ENCODE measurements around the gene RPTOR.
"Not testable (repeated sequence)": the region's sequence is repeated elsewhere in the genome, so short reads cannot be mapped to it uniquely, and the experiment has no call there.

Gene RPTOR, protein sequence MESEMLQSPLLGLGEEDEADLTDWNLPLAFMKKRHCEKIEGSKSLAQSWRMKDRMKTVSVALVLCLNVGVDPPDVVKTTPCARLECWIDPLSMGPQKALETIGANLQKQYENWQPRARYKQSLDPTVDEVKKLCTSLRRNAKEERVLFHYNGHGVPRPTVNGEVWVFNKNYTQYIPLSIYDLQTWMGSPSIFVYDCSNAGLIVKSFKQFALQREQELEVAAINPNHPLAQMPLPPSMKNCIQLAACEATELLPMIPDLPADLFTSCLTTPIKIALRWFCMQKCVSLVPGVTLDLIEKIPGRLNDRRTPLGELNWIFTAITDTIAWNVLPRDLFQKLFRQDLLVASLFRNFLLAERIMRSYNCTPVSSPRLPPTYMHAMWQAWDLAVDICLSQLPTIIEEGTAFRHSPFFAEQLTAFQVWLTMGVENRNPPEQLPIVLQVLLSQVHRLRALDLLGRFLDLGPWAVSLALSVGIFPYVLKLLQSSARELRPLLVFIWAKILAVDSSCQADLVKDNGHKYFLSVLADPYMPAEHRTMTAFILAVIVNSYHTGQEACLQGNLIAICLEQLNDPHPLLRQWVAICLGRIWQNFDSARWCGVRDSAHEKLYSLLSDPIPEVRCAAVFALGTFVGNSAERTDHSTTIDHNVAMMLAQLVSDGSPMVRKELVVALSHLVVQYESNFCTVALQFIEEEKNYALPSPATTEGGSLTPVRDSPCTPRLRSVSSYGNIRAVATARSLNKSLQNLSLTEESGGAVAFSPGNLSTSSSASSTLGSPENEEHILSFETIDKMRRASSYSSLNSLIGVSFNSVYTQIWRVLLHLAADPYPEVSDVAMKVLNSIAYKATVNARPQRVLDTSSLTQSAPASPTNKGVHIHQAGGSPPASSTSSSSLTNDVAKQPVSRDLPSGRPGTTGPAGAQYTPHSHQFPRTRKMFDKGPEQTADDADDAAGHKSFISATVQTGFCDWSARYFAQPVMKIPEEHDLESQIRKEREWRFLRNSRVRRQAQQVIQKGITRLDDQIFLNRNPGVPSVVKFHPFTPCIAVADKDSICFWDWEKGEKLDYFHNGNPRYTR (N-terminal part only)

DNA sequence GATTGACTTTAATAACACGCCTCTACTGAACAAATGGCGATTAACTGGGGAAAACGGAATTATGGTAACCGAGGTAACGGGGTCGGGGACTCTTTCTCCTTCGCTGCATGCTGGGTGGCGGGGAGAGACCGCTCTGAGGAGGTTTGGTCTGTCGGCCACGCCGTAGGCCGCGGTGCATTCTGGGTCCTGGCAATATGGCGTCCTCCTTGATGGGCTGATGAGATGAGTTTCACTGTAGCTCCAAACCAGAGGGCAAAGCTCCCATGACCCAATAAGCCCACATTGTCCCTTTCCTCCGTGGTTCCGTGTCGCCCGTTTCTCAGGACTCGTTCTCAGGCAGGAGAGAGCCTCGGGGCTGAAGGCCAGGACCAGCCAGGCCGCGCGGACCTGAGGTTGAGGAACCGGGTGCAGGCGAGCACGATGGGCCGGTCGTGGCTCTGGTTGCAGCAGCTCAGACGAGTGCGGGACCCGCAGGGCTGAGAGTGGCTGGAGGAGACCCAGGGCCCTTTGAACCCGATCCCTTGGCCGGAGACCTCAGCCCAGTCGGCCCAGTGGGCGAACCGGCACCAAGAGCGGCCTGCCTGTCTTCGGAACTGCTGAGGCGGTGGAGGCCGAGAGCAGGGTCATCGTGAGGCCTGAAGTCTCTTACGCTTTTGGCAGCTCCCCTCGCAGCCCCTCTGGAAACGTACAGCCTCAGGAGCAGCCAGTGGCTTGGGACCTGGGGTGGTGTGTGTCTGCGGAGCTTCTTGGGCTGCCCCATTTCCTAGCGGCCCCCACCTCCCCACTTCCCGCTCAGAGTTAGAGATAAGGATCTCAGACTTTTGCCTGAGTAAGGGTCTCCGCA lies at the start of gene RPTOR:
Gene RPTOR (plus strand): TSS at position 184 of the 844 bp plus-strand sequence. CDS start 792 bp downstream, outside the sequence.
- peak; percentile 80 to 84 (median 81) for DNase-seq (ENCODE audit: low read depth in 3 of 3)

DNA sequence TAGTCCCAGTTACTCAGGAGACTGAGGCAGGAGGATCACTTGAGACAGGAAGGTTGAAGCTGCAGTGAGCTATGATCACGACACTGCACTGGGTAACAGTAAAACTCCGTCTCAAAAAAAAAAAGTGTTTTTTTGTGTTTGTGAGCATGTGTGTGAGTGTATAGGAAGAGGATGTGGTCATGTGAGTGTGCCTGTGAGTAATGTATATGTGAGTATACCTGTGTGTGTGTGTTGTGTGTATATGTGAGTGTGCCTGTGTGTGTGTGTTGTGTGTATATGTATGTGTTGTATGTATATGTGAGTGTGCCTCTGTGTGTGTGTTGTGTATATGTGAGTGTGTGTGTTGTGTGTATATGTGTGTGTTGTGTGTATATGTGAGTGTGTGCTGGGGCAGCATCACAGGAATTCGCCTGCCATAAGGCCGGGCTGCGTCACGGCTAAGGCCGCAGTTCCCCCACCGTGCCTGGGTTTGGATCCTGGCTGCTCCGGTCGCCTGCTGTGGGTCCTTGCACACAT lies 46.9 kb upstream of the RPTOR start:
- DNase-seq (ENCODE audit: low read depth in 3 of 3), result no peak

DNA sequence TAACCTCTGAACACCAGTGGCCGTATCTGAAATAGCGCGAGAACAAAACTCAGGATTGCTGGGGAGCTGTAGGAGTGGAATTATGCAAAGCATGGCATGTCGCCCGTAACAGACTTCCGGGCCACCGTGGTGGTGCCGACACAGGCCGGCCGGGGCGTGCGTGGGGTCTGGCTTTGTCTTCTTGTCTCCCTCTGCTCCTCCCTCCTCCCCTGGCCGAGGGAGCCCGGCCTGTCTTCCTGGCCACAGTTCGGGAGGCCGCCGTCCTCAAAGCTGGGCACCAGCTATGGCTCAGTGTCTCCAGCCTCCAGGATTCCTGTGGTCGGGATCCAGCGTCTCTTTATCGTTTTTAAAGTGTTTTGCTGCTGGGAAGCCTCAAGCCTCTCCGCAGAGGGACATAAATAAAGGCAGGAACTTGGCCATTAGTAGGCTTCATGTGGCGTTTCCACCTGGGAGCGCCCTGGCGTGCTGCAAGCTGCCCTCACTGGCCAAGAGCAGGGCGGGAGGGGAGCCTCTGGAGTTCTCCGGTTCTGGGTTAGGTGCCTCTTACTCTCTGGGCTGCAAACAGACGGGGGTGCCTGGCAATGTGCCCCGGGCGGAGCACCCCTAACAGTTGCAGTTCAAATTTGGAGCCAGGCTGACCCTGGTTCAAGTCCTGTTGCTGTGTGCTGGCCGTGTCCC lies 46.3 kb upstream of the RPTOR start:
- no peak for DNase-seq (ENCODE audit: low read depth in 3 of 3)

DNA sequence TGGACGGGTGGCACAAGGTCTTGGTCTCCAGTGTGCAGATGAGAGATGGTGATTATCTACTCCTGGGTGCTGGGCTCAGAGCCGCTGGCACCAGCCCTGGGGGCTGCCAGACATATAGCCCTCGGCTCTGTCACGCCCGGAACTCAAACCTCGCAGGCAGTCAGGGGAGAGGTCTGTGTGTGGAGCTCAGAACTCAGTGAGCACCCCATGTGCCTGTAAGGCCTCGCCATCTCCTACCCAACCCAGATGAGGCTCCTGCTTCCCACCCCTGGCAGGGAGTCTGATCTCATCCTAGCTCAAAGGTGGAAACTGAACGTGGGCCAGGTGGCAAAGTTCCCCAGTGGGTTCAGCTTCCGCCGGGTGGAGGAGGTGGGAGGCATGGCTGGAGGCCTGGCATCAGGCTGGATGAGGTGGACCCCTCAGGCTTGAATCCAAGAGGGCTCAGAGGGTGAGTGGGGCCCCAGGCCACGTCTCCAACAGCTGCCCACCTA lies 45.7 kb upstream of the RPTOR start:
- no peak for DNase-seq (ENCODE audit: low read depth in 3 of 3)

DNA sequence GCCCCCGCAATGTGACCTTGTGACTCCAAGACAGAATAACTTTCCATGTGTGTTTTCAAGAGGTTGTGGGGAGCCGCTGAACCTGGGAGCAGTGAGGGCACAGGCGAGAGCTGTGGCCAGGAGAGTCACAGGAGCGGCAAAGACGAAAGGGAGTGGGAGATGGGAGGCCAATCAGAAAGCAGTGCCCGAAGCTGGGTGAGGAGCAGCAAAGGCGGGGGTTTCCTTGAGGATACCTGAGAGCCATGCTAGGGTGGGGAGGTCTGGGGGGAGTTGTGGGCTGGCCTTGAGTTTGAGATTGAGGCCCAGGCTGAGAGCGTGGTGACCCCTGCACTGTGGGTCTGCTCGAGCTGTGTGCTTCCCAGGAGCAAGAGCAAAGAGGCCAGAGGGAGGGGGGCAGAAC lies 45.1 kb upstream of the RPTOR start:
- no peak for DNase-seq (ENCODE audit: low read depth in 3 of 3)

DNA sequence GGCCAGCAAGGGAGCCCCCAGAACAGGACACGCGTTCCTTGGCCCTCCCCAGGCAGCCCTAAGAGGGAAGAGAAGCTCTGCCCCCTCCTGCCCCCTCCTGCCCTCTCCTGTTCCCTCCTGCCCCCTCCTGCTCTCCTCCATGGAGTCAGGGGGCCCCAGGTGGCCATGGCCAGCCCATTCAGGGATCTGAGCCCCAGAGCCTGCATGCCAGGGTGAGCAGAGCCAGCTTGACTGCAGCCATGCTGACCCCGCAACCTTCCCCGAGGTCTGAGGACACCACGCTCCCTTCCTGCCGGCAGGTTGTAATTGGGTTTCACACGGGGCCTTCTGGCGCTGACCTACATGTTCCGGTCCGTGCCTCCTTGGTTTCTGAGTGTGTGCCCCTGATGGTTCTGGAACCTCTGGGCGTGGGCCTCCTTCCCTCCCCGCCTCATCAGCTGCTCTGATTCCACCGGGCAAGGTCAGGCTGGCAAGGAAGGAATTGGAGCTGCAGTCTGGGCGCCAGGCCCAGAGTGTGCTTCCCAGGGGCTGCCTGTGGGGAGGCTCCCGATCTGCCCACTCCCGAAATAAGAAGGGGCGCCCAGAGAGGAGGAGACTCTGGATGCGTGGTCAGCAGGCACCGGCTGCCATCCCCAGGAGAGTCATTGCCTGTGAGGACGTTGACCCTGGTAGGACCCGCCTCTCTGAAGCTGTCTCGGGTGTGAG lies 44.5 kb upstream of the RPTOR start:
- no peak for DNase-seq (ENCODE audit: low read depth in 3 of 3)

DNA sequence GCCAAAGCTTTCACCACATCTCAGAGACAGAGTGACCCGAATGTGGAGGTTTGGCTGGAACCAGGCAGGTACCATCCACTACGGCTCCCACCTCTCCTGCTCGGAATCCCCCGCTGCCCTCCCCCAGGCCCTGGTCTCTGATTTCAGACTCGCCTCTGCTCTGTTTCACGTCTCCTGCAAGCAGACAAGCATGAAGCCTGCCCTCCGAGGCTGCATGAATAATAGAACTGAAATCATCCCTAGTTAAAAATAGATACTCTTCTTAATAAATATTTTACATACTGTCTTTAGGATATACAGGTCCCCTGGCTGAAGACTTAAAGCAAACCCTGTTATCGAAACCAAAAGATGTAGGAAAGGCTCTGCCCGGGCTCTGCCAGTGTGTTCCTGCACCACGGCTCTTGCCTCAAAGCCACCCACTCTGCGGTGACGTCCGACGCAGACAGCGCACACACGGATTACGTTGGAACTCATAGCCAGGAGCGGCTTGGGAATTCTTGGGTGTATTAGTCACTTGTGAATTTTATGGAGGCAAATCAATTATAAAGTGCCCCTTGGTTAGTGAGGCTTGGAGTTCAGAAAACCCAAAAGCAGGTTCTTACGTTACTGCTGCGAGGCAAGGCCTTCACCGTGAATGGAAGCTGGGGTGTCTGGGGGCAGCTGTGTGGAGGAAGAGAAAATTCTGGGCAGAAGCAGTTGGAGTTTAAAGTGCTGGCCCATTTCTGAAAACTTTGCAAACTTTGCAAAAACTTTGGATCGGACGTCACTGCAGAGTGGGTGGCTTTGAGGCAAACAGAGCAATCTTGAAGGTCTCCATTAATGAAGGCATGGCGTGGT lies 42.7 kb upstream of the RPTOR start:
- no peak for DNase-seq (ENCODE audit: low read depth in 3 of 3)

DNA sequence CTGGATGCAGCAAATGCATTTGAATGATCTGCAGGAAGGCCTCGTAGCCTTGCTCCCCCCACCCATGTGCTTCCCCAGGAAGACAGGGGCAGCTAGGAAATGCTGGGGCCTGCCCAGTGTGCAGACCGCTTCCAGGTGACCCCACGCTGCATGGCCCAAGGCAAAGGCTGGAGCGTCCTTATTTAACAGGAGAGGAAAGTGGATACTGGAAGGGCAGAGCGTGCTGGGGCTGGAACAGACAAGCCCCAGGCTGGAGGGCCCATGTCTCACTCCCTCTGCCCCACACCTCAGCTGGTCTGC lies 42.1 kb upstream of the RPTOR start:
- no peak for DNase-seq (ENCODE audit: low read depth in 3 of 3)

DNA sequence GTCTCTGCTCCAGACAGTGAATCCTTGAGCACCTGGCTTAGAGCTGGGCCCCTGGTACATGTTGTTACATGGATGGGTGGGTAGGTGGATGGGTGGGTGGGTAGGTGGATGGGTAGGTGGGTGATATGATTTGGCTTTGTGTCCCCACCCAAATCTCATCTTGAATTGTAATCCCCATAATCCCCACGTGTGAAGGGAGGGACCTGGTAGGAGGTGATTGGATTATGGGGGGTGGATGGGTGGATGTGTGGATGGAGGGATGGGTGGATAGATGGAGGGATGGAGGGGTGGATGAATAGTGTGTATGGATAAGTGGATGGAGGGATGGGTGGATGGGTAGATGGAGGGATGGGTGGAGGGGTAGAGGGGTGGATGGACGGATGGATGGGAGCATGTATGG lies 41.6 kb upstream of the RPTOR start:
- DNase-seq (ENCODE audit: low read depth in 3 of 3), result no peak

DNA sequence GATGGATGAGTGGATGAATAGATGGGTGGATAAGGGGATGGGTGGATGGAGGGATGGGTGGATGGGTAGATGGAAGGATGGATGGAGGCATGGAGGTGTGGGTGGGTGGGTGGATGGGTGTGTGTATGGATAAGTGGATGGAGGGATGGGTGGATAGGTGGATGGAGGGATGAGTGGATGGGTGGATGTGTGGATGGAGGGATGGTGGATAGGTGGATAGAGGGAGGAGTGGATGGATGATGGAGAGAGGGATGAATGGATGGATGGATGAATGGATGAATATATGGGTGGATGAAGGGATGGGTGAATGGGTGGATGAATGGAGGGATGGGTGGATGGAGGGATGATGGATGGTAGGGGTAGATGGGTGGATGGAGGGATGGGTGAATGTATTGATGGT lies 40.7 kb upstream of the RPTOR start:
- no peak for DNase-seq (ENCODE audit: low read depth in 3 of 3)

DNA sequence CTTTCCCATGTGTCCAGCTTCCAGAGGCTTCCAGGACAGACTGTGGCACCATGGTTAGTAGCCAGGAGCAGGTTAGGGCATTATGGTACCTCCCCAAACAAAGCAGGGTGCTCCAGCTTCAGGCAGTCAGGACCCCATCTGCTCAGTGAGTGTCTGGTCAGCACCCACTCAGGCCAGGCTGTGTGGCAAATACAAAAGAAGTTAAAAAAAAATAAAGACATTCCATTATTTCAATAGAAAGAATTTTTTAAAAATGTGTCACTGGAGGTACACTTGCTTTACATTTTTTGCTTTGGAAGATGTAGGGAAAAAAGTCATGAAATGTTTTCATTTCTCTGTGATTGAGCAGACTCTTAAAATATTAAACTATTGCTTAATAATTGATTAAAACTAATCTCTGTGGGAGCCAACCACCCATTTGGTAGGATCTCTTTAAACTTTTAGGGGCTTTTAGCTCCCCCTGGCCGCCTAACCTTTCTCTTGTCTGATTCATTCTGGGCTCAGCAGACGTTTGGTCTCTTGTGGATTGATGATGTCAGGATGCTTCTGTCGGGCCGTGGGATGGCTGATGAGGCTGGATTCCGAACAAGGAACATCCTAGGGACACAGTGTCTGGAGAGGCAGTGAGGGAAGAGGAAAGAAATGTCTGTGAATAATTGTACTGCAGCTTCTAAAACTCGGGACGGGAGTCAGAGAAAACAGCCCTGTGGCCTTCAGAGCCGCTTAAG lies 39.8 kb upstream of the RPTOR start:
- no peak for DNase-seq (ENCODE audit: low read depth in 3 of 3)

DNA sequence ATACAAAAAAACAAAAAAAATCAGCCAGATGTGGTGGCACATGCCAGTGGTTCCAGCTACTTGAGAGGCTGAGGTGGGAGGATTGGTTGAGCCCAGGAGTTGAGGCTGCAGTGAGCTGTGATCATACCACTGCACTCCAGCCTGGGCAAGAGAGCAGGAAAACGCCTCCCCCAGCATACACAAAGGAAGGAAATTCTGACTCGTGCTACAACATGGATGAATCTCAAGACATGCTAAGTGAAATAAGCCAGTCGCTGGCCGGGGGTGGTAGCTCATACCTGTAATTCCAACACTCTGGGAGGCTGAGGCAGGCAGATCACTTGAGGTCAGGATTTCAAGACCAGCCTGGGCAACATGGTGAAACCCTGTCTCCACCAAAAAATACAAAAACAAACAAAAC lies 37.5 kb upstream of the RPTOR start:
- not testable (repeated sequence) for DNase-seq (ENCODE audit: low read depth in 3 of 3)

DNA sequence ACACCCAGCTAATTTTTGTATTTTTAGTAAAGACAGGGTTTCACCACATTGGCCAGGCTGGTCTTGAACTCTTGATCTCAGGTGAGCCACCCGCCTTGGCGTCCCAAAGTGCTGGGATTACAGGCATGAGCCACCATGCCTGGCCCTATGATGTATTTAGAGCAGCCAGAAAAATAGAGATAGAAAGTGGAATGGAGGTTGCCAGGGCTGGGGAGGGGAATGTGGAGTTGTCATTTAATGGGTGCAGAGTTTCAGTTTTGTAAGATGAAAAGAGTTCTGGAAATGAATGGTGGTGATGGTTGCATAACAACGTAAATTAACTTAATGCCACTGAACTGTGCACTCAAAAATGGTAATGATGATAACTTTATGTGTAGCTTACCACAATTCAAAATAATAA lies 36.7 kb upstream of the RPTOR start:
- DNase-seq (ENCODE audit: low read depth in 3 of 3), result no peak

DNA sequence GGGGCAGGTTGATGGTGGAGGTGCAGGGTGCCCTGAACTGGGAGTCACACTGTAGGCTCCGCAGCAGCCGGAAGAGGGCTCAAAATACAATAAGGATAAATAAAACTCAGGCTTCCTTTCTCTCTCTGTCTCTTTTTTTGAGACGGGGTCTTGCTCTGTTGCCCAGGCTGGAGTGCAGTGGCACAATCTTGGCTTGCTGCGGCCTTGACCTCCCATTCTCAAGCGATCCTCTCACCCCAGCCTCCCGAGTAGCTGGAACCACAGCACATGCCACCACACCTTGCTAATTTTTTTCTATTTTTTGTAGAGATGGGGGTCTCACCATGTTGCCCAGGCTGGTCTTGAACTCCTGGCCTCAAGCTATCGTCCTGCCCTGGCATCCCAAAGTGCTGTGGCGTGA lies 35.3 kb upstream of the RPTOR start:
- no peak for DNase-seq (ENCODE audit: low read depth in 3 of 3)

DNA sequence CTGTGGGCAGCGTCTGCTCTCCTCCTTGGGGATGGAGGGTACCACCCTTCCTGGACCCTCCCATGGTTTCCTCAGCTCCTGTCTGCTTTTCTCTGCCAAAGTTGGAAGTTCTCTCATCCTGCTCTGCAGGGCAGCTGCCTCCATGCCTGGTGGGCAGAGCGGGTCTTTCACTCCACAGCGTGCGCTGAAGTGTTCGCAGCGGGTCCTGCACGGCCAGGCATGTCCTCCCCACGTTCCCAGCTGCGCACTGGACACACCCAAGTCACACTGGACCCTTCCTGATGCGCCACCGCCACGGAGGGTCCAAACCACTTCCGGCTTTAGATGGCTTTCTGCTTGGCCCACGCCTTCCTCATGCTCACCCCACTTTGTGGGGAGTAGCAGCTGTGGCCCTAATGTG lies 34.5 kb upstream of the RPTOR start:
- no peak for DNase-seq (ENCODE audit: low read depth in 3 of 3)

DNA sequence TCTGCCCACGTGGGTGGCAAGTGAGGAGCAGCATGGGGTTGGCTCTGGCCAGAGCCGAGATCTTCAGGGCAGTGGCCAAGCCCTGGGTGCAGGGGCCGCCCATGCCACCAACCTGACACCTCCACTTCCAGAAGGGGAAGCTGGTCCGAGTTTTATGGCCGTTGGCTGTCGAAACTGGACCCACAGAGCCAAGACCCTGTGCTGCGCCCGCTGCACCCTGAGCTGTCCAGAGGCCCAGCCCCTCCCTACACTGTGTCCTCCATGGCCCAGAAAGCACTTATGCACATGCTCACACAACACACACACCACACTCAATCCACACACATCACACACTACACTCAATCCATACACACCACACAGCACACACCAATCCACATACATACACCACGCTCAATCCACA lies 33.9 kb upstream of the RPTOR start:
- DNase-seq (ENCODE audit: low read depth in 3 of 3), result no peak

DNA sequence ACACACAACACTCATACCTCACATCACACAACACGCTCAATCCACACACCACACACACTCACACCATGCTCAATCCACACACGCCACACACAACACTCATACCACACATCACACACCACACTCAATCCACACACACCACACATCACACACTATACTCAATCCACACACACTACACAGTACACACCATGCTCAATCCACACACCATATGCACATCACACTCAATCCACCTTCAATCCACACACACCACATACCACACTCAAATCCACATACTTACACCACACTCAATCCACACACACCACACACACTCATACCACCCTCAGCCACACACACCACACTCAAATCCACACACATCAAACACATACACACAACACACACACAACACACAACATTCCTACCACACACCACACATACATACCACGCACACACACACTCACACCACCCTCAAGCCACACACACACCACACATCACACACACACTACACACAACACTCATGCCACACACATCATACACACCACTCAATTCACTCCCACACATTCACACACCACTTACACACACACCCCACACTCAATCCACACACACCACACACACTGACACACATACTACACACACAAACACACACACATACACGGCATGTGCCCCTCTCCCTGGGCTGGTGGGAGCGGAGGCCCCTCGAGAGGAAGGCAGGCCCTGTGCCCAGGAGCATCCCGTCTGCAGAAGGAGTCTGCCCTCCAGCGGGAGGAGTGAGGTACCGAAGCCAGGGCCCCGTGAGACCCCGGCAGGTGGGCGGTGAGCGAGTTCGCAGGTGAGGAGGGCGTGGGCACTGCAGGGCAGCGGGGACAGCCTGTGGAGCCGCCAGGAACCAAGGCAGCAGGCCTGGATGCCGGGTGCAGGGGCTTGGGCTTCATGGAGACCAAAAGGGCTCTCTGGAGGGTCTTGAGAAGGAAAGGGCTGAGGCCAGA lies 33.1 kb upstream of the RPTOR start:
- DNase-seq (ENCODE audit: low read depth in 3 of 3), result no peak

Measured in stimulated activated CD4-positive, alpha-beta T cell treated with anti-CD3 and anti-CD28 coated beads, TNF-alpha, amount 100 ng/mL, for 4 hours (primary cell).